B cell (primary cell): Measurements from ENCODE around the gene GART. TPM values are rescaled to one million over a fixed set of nuclear protein-coding genes. Genes with fewer than 3 reads are reported as not detected.

Experiments used
- ATAC-seq: fragments of 200-7000 bp; cut with Tn5 transposase; one replicate; pipeline ENCODE4 v1.10.0; 2021; ENCODE audit warnings: low read depth, mild to moderate bottlenecking, moderate number of reproducible peaks, moderate library complexity
- CTCF ChIA-PET: fragments of 350-600 bp; sonication (Branson Sonifier 250); formaldehyde crosslinking; loops from one replicate; lab custom pipeline; 2021; ENCODE audit warnings: antibody characterized with exemption, inconsistent platforms; lab: Charles Lee
- POLR2A ChIA-PET: fragments of 350-600 bp; sonication (Branson Sonifier 250); formaldehyde crosslinking; loops from one replicate; lab custom pipeline; 2021; ENCODE audit warnings: antibody characterized with exemption; lab: Charles Lee
- DNase-seq: peaks from one replicate; pipeline ENCODE4 v3.0.0; 2013
- H2AFZ ChIP-seq: 2 replicates; pipeline ENCODE4 v1.6.1; 2012; ENCODE audit warnings: mild to moderate bottlenecking, low read depth, low read length; ENCODE audit not compliant: insufficient read depth, poor library complexity, severe bottlenecking
- H3K27ac ChIP-seq, 2 donors: 1 replicate in 1 of 2; 2 replicates in 1 of 2; pipeline ENCODE4 v1.5.1; 2012 to 2013; ENCODE audit warnings: low read length in 2 of 2, mild to moderate bottlenecking in 2 of 2, moderate library complexity in 1 of 2
- H3K27me3 ChIP-seq, 4 experiments: fragments of 200-600 bp in 1 of 4; sonication (generic) in 1 of 4; replicated peaks in 1 of 4; 1 replicate in 2 of 4; 2 replicates in 2 of 4; pipeline versions ENCODE4 v1.6.1 to v1.7.0; 2013 to 2016; ENCODE audit warnings: low read length in 3 of 4, mild to moderate bottlenecking in 2 of 4, mixed read lengths in 1 of 4, moderate library complexity in 1 of 4; ENCODE audit not compliant: insufficient read depth in 4 of 4, control insufficient read depth in 3 of 4; ENCODE audit errors: control extremely low read depth in 1 of 4
- H3K36me3 ChIP-seq, 2 experiments: replicated peaks in 1 of 2; 1 replicate in 1 of 2; 2 replicates in 1 of 2; pipeline versions ENCODE4 v1.6.1 to v1.7.1; 2013; ENCODE audit warnings: low read length in 1 of 2; ENCODE audit not compliant: insufficient read depth in 2 of 2, control insufficient read depth in 1 of 2; ENCODE audit errors: control extremely low read depth in 1 of 2, extremely low read depth in 1 of 2
- H3K4me1 ChIP-seq, 2 donors: fragments of 200-600 bp in 1 of 2; sonication (generic) in 1 of 2; 1 replicate in 1 of 2; 2 replicates in 1 of 2; pipeline versions ENCODE4 v1.5.1 to v1.6.1; 2013 to 2017; ENCODE audit warnings: low read length in 2 of 2; ENCODE audit not compliant: control insufficient read depth in 2 of 2, insufficient read depth in 2 of 2
- H3K4me2 ChIP-seq: replicated peaks from 2 replicates; pipeline ENCODE3; 2012; ENCODE audit warnings: mild to moderate bottlenecking, low read depth, low read length; ENCODE audit not compliant: poor library complexity, severe bottlenecking
- H3K4me3 ChIP-seq, 5 experiments: fragments of 200-600 bp in 1 of 5; sonication (generic) in 1 of 5; 1 replicate in 3 of 5; 2 replicates in 2 of 5; pipeline versions ENCODE4 v1.5.1 to v1.7.0; 2011 to 2016; ENCODE audit warnings: low read length in 4 of 5, mild to moderate bottlenecking in 4 of 5, low read depth in 2 of 5, control low read depth in 1 of 5, moderate library complexity in 1 of 5; ENCODE audit not compliant: insufficient read depth in 1 of 5; ENCODE audit errors: control extremely low read depth in 1 of 5, extremely low read depth in 1 of 5
- H3K79me2 ChIP-seq: fragments of 200-600 bp; sonication (generic); one replicate; pipeline ENCODE4 v1.6.0; 2016; ENCODE audit warnings: low read length; ENCODE audit not compliant: control insufficient read depth, insufficient read depth
- H3K9ac ChIP-seq: fragments of 200-600 bp; sonication (generic); 2 replicates; pipeline ENCODE4 v1.6.1; 2017; ENCODE audit warnings: mild to moderate bottlenecking, low read length, moderate library complexity
- H3K9me3 ChIP-seq, 3 donors: one replicate each; pipeline versions ENCODE4 v1.6.1 to v1.7.1; 2013; ENCODE audit warnings: low read length in 2 of 3; ENCODE audit not compliant: control insufficient read depth in 2 of 3, insufficient read depth in 1 of 3; ENCODE audit errors: control extremely low read depth in 1 of 3
- H4K20me1 ChIP-seq: 2 replicates; pipeline ENCODE4 v1.6.0; 2012; ENCODE audit warnings: mild to moderate bottlenecking, low read length; ENCODE audit not compliant: insufficient read depth, control insufficient read depth, poor library complexity, severe bottlenecking
- H3K27ac Mint-ChIP-seq: one replicate; pipeline ENCODE4 v1.8.0; 2021; ENCODE audit warnings: mixed read lengths
- H3K27me3 Mint-ChIP-seq: one replicate; pipeline ENCODE4 v1.8.0; 2021; ENCODE audit warnings: mixed read lengths
- H3K4me1 Mint-ChIP-seq: one replicate; pipeline ENCODE4 v1.8.0; 2021; ENCODE audit warnings: mixed read lengths
- H3K4me3 Mint-ChIP-seq: one replicate; pipeline ENCODE4 v1.8.0; 2021; ENCODE audit warnings: mixed read lengths
- H3K9me3 Mint-ChIP-seq: one replicate; pipeline ENCODE4 v1.8.0; 2022; ENCODE audit warnings: mixed read lengths; ENCODE audit not compliant: insufficient read depth
- EZH2 ChIP-seq: IDR thresholded peaks from 2 replicates; pipeline ENCODE4 v1.6.1; 2012; ENCODE audit warnings: borderline replicate concordance, low read depth, mild to moderate bottlenecking, moderate library complexity, low read length; ENCODE audit not compliant: insufficient read depth, poor library complexity, severe bottlenecking
- WGBS: methylation state at CpG from one replicate; pipeline ENCODE4 v1.1.5; 2013; ENCODE audit warnings: missing lambda C conversion rate; ENCODE audit not compliant: insufficient coverage; 5-methylcytosine and 5-hydroxymethylcytosine counted together
- intact Hi-C: fragments of 100-400 bp; cut with micrococcal nuclease; formaldehyde crosslinking; loops from one replicate; pipeline ENCODE4 v1.10.0; 2022
- polyA plus RNA-seq: library from polyadenylated mRNA; depleted of rRNA; stranded (reverse); fragments of >200 nt; gene quantifications from 2 replicates; pipeline ENCODE4 v1.2.3, GENCODE V29; 2012
- total RNA-seq, 2 donors: library from RNA; stranded (reverse); fragments of 120-200 nt in 1 of 2; gene quantifications; 1 replicate in 1 of 2; 2 replicates in 1 of 2; pipeline versions ENCODE4 v1.2.3 to v1.2.4, GENCODE V29; 2013 to 2022
- TF ChIP-seq, protein P1 (sequence below): fragments of 200-600 bp; IDR thresholded peaks from one replicate; pipeline ENCODE4 v1.8.0; 2022; ENCODE audit warnings: antibody characterized with exemption, mild to moderate bottlenecking

Gene GART
- total and polyA plus RNA-seq, 2 donors (not counting 1 experiment from before 2014, with no cell fraction given): 8.7 to 58.3 TPM

DNA sequence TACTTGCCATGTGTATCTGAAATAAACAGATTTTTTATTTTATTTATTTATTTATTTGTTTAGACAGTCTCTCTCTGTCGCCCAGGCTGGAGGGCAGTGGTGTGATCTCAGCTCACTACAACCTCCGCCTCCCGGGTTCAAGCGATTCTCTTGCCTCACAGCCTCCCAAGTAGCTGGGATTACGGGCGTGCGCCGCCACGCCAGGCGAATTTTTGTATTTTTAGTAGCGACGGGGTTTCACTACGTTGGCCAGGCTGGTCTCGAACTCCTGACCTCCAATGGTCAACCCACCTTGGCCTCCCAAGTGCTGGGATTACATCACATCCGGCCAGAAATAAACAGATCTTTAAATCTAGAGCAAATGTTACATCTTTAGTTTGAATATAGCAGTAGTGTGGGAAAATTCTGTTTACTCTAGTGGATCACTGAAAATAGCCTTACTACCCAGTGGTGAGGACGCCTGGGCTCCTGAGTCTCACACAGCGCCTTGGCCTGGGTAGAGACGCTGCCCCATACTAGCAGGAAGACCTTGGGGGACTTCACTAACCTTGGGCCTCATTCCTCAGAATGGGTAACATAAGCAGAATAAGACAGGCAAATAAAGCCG, 709 bp downstream of the GART start:
- 75% methylated on average over 17 of the region's 19 CpGs for WGBS
- Mint-ChIP-seq H3K4me1 (peaks cover 41% of the 10 kb centered on the region), H3K27ac (peak overlapping the region; percentile 99), H3K27me3 (no peaks in the 10 kb centered on the region), H3K9me3 (no peaks in the 10 kb centered on the region), H3K4me3 (peak overlapping the region; percentile 97)
- Histone ChIP-seq H3K9me3 (no peaks in the 10 kb centered on the region), H3K9ac (peak overlapping the region; percentile 98), H3K4me3 (peak overlapping the region; percentile 69 to 99 (median 89)), H3K79me2 (peaks cover 88% of the 10 kb centered on the region), H3K36me3 (peaks cover 4 to 28% of the 10 kb centered on the region in 2 experiments), H2AFZ (peak overlapping the region; percentile 78), H3K27ac (peak overlapping the region; percentile 96 to 99), H3K27me3 (no peaks in the 10 kb centered on the region), H3K4me1 (peaks cover 17 to 31% of the 10 kb centered on the region in 2 donors), H4K20me1 (peaks cover 29% of the 10 kb centered on the region), H3K4me2 (peak overlapping the region; percentile 82)
- TF ChIP-seq, protein P1, sequence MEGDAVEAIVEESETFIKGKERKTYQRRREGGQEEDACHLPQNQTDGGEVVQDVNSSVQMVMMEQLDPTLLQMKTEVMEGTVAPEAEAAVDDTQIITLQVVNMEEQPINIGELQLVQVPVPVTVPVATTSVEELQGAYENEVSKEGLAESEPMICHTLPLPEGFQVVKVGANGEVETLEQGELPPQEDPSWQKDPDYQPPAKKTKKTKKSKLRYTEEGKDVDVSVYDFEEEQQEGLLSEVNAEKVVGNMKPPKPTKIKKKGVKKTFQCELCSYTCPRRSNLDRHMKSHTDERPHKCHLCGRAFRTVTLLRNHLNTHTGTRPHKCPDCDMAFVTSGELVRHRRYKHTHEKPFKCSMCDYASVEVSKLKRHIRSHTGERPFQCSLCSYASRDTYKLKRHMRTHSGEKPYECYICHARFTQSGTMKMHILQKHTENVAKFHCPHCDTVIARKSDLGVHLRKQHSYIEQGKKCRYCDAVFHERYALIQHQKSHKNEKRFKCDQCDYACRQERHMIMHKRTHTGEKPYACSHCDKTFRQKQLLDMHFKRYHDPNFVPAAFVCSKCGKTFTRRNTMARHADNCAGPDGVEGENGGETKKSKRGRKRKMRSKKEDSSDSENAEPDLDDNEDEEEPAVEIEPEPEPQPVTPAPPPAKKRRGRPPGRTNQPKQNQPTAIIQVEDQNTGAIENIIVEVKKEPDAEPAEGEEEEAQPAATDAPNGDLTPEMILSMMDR: no peak
- TF ChIP-seq EZH2: no peak
- DNase-seq (no peak), ATAC-seq (no peak)
- CTCF ChIA-PET: interaction anchor here (1.4 to 1.7 kb wide), 2 partner anchors 62 to 344 kb away, joined by 3 to 4 read pairs; partner anchors contain the start of gene TMEM50B
- POLR2A ChIA-PET: interaction anchor here (3.3 kb wide), 1 partner anchor 61 kb away, joined by 41 read pairs; the partner anchor contains the start of gene TMEM50B
- intact Hi-C loops: loop anchor here (5.0 kb wide), 4 partner anchors 214 to 1076 kb away; partner anchors contain the start of genes CFAP298 and RCAN1

DNA sequence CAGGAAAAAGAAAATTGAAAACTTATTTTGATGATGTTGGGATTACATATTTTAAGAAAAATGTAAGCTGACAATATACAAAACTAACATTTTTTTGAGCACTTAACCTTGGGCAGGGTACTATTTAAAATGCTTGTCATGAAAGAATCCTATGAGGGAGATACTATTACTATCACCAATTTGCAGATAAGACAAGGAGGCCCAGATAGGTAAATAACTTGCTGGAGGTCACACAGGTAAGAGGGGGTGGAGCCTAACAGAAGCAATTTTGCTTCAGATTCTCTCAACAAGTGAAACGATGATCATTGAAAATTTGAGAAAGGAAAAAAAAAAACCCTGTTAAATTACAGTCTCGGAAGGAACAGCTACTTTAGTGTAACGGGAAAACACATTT, 1.2 kb downstream of the GART start:
- CTCF ChIA-PET: interaction anchor here (1.4 to 1.7 kb wide), 2 partner anchors 61 to 344 kb away, joined by 3 to 4 read pairs; partner anchors contain the start of gene TMEM50B
- peaks cover 37% of the 10 kb centered on the region for H3K4me1 Mint-ChIP-seq
- peak overlapping the region; percentile 96 to 99 for H3K27ac ChIP-seq

More for the DNA sequence above, 1.2 kb downstream of the GART start:
- Mint-ChIP-seq H3K4me3 (peak overlapping the region; percentile 77), H3K9me3 (no peaks in the 10 kb centered on the region), H3K27ac (peak overlapping the region; percentile 79), H3K27me3 (no peaks in the 10 kb centered on the region)
- Histone ChIP-seq H3K79me2 (peaks cover 88% of the 10 kb centered on the region), H3K9ac (no peak overlapping the region), H3K4me1 (peaks cover 17 to 26% of the 10 kb centered on the region in 2 donors), H3K9me3 (no peaks in the 10 kb centered on the region), H3K27me3 (no peaks in the 10 kb centered on the region), H3K4me3 (no peak overlapping the region), H3K4me2 (no peak overlapping the region), H3K36me3 (peaks cover 5 to 30% of the 10 kb centered on the region in 2 experiments), H4K20me1 (peaks cover 24% of the 10 kb centered on the region), H2AFZ (no peak overlapping the region)
- ATAC-seq (no peak), DNase-seq (no peak)
- intact Hi-C loops: loop anchor here (5.0 kb wide), 4 partner anchors 213 to 1077 kb away; partner anchors contain the start of genes CFAP298 and RCAN1
- POLR2A ChIA-PET: interaction anchor here (3.3 kb wide), 1 partner anchor 61 kb away, joined by 41 read pairs; the partner anchor contains the start of gene TMEM50B
- no peak for TF ChIP-seq EZH2
- TF ChIP-seq, protein P1: no peak
- no CpG with 5 or more reads among the region's 3 CpGs for WGBS
